DOHH2 (cell line): Measurements from ENCODE around the gene S100A10.

ENCODE experiments used
- H3F3A ChIP-seq: fragments of 200-600 bp; sonication (generic), shearing (Covaris generic); 2 replicates; pipeline ENCODE4 v1.6.0; 2016; ENCODE audit warnings: antibody characterized with exemption, mild to moderate bottlenecking; ENCODE audit not compliant: control insufficient read depth, insufficient read depth
- H3K27ac ChIP-seq: fragments of 200-600 bp; sonication (generic); 2 replicates; pipeline ENCODE4 v1.5.1; 2014; ENCODE audit warnings: low read depth, mild to moderate bottlenecking, low read length, moderate library complexity
- H3K27me3 ChIP-seq: fragments of 200-600 bp; sonication (generic); 2 replicates; pipeline ENCODE4 v1.6.1; 2014; ENCODE audit warnings: mild to moderate bottlenecking, low read length, mixed read lengths; ENCODE audit not compliant: control insufficient read depth
- H3K36me3 ChIP-seq: fragments of 200-600 bp; sonication (generic); 2 replicates; pipeline ENCODE4 v1.6.1; 2014; ENCODE audit warnings: mild to moderate bottlenecking, low read length, moderate library complexity, mixed read lengths; ENCODE audit not compliant: control insufficient read depth
- H3K4me1 ChIP-seq: fragments of 200-600 bp; sonication (generic); 2 replicates; pipeline ENCODE4 v1.6.1; 2014; ENCODE audit warnings: mild to moderate bottlenecking, low read length, mixed read lengths; ENCODE audit not compliant: control insufficient read depth
- H3K4me2 ChIP-seq: fragments of 200-600 bp; sonication (generic); 2 replicates; pipeline ENCODE4 v1.6.0; 2014; ENCODE audit warnings: mild to moderate bottlenecking, low read length, moderate library complexity
- H3K4me3 ChIP-seq: fragments of 200-600 bp; sonication (generic); 2 replicates; pipeline ENCODE4 v1.5.1; 2014; ENCODE audit warnings: mild to moderate bottlenecking, low read length, mixed read lengths
- H3K79me2 ChIP-seq: fragments of 200-600 bp; sonication (generic); 2 replicates; pipeline ENCODE4 v1.6.1; 2014; ENCODE audit warnings: mild to moderate bottlenecking, low read length, mixed read lengths; ENCODE audit not compliant: control insufficient read depth
- H3K9me2 ChIP-seq: fragments of 200-600 bp; sonication (generic); replicated peaks from 2 replicates; pipeline ENCODE4 v1.6.1; 2014; ENCODE audit warnings: mild to moderate bottlenecking, low read length, mixed read lengths; ENCODE audit not compliant: control insufficient read depth
- H3K9me3 ChIP-seq: fragments of 200-600 bp; sonication (generic); 2 replicates; pipeline ENCODE4 v1.6.1; 2014; ENCODE audit warnings: antibody characterized with exemption, low read length, mixed read lengths; ENCODE audit not compliant: control insufficient read depth, insufficient read depth
- H4K20me1 ChIP-seq: fragments of 200-600 bp; sonication (generic); 2 replicates; pipeline ENCODE4 v1.6.0; 2014; ENCODE audit warnings: low read depth, mild to moderate bottlenecking, antibody characterized with exemption, low read length, moderate library complexity; ENCODE audit not compliant: control insufficient read depth, insufficient read depth
- EZH2phosphoT487 ChIP-seq: fragments of 200-600 bp; sonication (generic); IDR thresholded peaks from 2 replicates; pipeline ENCODE4 v1.6.1; 2017; ENCODE audit warnings: borderline replicate concordance, mild to moderate bottlenecking, antibody characterized with exemption, low read length, moderate library complexity, mixed read lengths
- TF ChIP-seq, protein P1 (sequence below): fragments of 200-600 bp; sonication (generic); IDR thresholded peaks from one replicate; pipeline ENCODE4 v1.5.1; 2014; ENCODE audit warnings: antibody characterized with exemption, mild to moderate bottlenecking, low read depth, low read length; ENCODE audit not compliant: poor library complexity, severe bottlenecking

S100A10 gene

DNA sequence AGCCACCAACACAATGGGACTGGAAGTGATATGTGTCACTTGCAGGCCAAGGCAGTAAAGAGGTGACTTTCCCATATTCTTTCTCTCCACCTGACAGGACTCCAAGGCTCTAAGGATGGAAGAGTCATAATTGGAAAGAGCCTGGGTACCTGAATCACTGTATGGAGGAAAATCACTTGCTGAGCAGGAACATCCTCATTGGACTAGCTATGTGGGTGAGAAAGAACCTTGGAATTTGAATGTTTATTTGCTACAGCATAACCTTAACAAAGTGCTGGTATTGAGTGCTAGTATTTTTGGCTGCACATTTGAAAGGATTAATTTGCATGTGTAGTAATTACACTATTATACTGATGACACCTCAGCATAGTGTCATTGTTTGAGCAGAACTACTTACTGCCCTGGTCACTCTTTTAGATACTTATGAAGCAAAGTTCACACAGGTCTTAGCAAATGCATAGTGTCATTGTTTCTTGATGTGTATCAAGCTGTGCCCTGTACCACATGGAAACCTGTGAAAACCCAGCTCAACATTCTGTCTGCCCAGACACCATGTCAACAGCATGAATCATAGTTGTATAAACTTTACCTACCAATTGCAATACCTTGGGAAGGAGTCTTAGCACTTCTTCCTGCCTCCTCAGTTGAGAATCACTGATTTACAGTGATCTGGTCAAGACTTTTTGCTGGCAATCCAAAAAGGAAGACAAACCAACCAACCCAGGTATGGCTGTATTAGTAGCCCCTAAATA is 5.1 kb upstream of the S100A10 start:
- H3K9me2 ChIP-seq: no peaks in the 10 kb centered on the region
- no peaks in the 10 kb centered on the region for H3K9me3 ChIP-seq
- H3F3A ChIP-seq: peaks cover 13% of the 10 kb centered on the region
- peaks cover 8% of the 10 kb centered on the region for H3K27me3 ChIP-seq
- no peaks in the 10 kb centered on the region for H4K20me1 ChIP-seq
- no peak overlapping the region for H3K4me3 ChIP-seq
- no peaks in the 10 kb centered on the region for H3K36me3 ChIP-seq
- TF ChIP-seq, protein P1, sequence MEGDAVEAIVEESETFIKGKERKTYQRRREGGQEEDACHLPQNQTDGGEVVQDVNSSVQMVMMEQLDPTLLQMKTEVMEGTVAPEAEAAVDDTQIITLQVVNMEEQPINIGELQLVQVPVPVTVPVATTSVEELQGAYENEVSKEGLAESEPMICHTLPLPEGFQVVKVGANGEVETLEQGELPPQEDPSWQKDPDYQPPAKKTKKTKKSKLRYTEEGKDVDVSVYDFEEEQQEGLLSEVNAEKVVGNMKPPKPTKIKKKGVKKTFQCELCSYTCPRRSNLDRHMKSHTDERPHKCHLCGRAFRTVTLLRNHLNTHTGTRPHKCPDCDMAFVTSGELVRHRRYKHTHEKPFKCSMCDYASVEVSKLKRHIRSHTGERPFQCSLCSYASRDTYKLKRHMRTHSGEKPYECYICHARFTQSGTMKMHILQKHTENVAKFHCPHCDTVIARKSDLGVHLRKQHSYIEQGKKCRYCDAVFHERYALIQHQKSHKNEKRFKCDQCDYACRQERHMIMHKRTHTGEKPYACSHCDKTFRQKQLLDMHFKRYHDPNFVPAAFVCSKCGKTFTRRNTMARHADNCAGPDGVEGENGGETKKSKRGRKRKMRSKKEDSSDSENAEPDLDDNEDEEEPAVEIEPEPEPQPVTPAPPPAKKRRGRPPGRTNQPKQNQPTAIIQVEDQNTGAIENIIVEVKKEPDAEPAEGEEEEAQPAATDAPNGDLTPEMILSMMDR: no peak
- TF ChIP-seq EZH2phosphoT487: no peak
- peaks cover 39% of the 10 kb centered on the region for H3K4me1 ChIP-seq
- H3K4me2 ChIP-seq: no peak overlapping the region
- peaks cover 4% of the 10 kb centered on the region; the same call in 1 of the 2 replicates for H3K79me2 ChIP-seq
- H3K27ac ChIP-seq: no peak overlapping the region

DNA sequence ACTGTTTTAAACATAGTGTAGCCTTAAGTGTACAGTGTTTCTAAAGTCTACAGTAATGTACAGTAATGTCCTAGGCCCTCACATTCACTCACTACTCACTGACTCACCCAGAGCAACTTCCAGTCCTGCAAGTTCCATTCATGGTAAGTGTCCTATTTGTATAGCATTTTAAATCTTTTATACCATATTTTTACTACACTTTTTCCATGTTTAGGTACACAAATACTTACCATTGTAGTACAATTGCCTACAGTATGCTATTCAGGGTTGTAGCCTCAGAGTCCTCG is 3.6 kb upstream of the S100A10 start:
- Histone ChIP-seq H3K9me2 (no peaks in the 10 kb centered on the region), H3K27ac (no peak overlapping the region)
- TF ChIP-seq EZH2phosphoT487: no peak
- TF ChIP-seq, protein P1: no peak

DNA sequence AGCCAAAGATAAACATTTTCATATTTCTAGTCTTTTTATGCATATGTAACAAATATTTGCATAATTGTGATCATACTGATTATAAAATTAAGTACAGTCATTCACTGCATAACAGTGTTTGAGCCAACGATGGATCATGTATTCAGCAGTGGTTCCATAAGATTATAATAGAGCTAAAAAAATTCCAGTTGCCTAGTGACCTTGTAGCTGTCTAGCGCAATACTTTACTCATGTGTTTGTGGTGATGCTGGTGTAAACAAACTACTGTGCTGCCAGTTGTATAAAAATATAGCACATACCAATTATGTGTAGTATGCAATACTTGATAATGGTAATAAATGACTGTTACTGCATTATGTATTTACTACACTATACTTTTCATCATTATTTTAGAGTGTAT is 2.1 kb upstream of the S100A10 start:
- no peak overlapping the region for H3K4me3 ChIP-seq
- 0 out of 2 replicates have a peak, but pooled peaks cover 8% of the 10 kb centered on the region for H4K20me1 ChIP-seq
- H3K4me2 ChIP-seq: peak overlapping the region; percentile 14; the same call in 1 of the 2 replicates
- H3K79me2 ChIP-seq: peaks cover 33% of the 10 kb centered on the region
- no peaks in the 10 kb centered on the region for H3K9me2 ChIP-seq
- peaks cover 13% of the 10 kb centered on the region for H3F3A ChIP-seq
- H3K36me3 ChIP-seq: peaks cover 13% of the 10 kb centered on the region
- H3K27me3 ChIP-seq: no peaks in the 10 kb centered on the region
- H3K27ac ChIP-seq: no peak overlapping the region
- no peak for TF ChIP-seq EZH2phosphoT487
- TF ChIP-seq, protein P1: no peak
- peaks cover 52% of the 10 kb centered on the region for H3K4me1 ChIP-seq
- no peaks in the 10 kb centered on the region for H3K9me3 ChIP-seq

More for the DNA sequence above, 3.6 kb upstream of the S100A10 start:
- Histone ChIP-seq H3F3A (peaks cover 13% of the 10 kb centered on the region), H3K4me3 (no peak overlapping the region), H3K27me3 (no peaks in the 10 kb centered on the region), H3K4me1 (peaks cover 50% of the 10 kb centered on the region), H4K20me1 (0 out of 2 replicates have a peak, but pooled peaks cover 5% of the 10 kb centered on the region), H3K36me3 (peaks cover 9% of the 10 kb centered on the region), H3K4me2 (no peak overlapping the region), H3K9me3 (no peaks in the 10 kb centered on the region), H3K79me2 (peaks cover 18% of the 10 kb centered on the region)
